ENCODE results near the gene CLIC4. TPM values are rescaled to one million over a fixed set of nuclear protein-coding genes. Genes with fewer than 3 reads are reported as not detected.

CLIC4 gene
- total and polyA plus RNA-seq, 2 of the 8 experiments (the other 6 are each of a cell fraction or from before 2014, with no cell fraction given): 77.5 to 293 TPM

DNA sequence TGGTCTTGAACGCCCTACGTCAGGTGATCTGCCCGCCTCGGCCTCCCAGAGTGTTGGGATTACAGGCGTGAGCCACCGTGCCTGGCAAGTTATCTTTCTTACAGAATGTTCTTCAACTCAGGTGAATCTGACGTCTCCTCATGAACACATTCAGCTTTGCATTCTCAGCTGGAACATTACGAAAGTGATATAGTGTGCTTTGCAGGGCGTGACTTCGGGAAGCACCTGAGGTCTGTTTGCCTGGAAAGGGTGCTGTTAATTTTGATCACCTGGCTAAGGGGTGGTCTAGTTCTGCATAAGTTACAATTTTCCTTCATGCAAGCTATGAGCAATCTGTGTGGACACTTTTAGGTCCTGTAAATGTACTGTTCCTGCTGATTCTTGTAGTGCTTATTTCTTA lies 16.3 kb upstream of the CLIC4 start:
- 0 out of 2 replicates have a peak overlapping the region, but pooled peaks have one; percentile 21 for H2BK12ac ChIP-seq (ENCODE audit: low read depth, low read length)
- no peaks in the 10 kb centered on the region for H3K36me3 ChIP-seq (ENCODE audit: control insufficient read depth in 2 of 4, insufficient read depth in 4 of 4, low read length in 3 of 4)
- H3K27ac ChIP-seq (ENCODE audit: low read depth, low read length): no peak overlapping the region
- no peaks in the 10 kb centered on the region for H3K79me2 ChIP-seq (ENCODE audit: control insufficient read depth in 1 of 2, insufficient read depth in 2 of 2, low read length in 2 of 2)
- H3K79me1 ChIP-seq (ENCODE audit: low read depth, low read length): no peaks in the 10 kb centered on the region
- no peak overlapping the region for H3K56ac ChIP-seq (replicated peaks; ENCODE audit: insufficient read length, low read depth, low read length)
- H4K91ac ChIP-seq (replicated peaks; ENCODE audit: insufficient read length, low read length): no peak overlapping the region
- H3K4me1 ChIP-seq (replicated peaks in 1 of 4; ENCODE audit: control insufficient read depth in 3 of 4, insufficient read depth in 4 of 4, low read length in 3 of 4): peaks cover 0 to 29% (median 15%) of the 10 kb centered on the region in 4 experiments; a peak in 6 of 7 replicates
- WGBS, 2 experiments (ENCODE audit: extremely low coverage in 1 of 2, insufficient coverage in 1 of 2, insufficient read length in 1 of 2, insufficient replicate concordance in 2 of 2, low coverage in 1 of 2, low lambda C conversion rate in 2 of 2, missing lambda C conversion rate in 1 of 2): 95% methylated on average over 10 of the region's 10 CpGs; no CpG with 5 or more reads in 1 of the 2 experiments
- no peak overlapping the region for H2BK20ac ChIP-seq (ENCODE audit: low read length)
- no peaks in the 10 kb centered on the region for H3K23me2 ChIP-seq (ENCODE audit: low read depth, low read length)
- no peak overlapping the region for H3K9ac ChIP-seq (replicated peaks in 1 of 4; ENCODE audit: extremely low read depth in 1 of 4, low read depth in 3 of 4, low read length in 3 of 4)
- H2BK15ac ChIP-seq (ENCODE audit: low read length): no peak overlapping the region
- H3K27me3 ChIP-seq (replicated peaks in 1 of 4; ENCODE audit: control insufficient read depth in 3 of 4, extremely low read depth in 1 of 4, insufficient read depth in 3 of 4, low read length in 3 of 4): no peaks in the 10 kb centered on the region
- no peak overlapping the region for H2AK5ac ChIP-seq (ENCODE audit: low read depth, low read length)
- ChIA-PET CTCF (ENCODE audit: partially characterized antibody) (no interaction called here), POLR2A (ENCODE audit: partially characterized antibody) (no interaction called here)
- H3K9me3 ChIP-seq (ENCODE audit: insufficient read depth in 2 of 2, low read depth in 1 of 2, low read length in 1 of 2): no peaks in the 10 kb centered on the region; a peak in 1 of 4 replicates
- no peak overlapping the region for H3K4me2 ChIP-seq (ENCODE audit: insufficient read depth in 1 of 2, low read depth in 2 of 2, low read length in 2 of 2)
- 0 out of 2 replicates have a peak overlapping the region, but pooled peaks have one; percentile 58 for H2AFZ ChIP-seq (ENCODE audit: low read length)
- DNase-seq (ENCODE audit: low read depth in 1 of 2, low spot score in 2 of 2) (no peak), FAIRE-seq (no peak)
- H3K23ac ChIP-seq (ENCODE audit: insufficient read length): no peak overlapping the region
- no peak overlapping the region for H4K5ac ChIP-seq (ENCODE audit: insufficient read length, low read depth, low read length)
- H3K18ac ChIP-seq (ENCODE audit: extremely low read depth, low read length): no peak overlapping the region
- H4K20me1 ChIP-seq (replicated peaks in 1 of 2; ENCODE audit: control insufficient read depth in 1 of 2, insufficient read depth in 2 of 2, low read length in 2 of 2): no peaks in the 10 kb centered on the region
- H3K14ac ChIP-seq (ENCODE audit: insufficient read length): no peak overlapping the region
- no peak overlapping the region for H2BK120ac ChIP-seq (replicated peaks; ENCODE audit: low read depth, low read length)
- no peak overlapping the region for H3K4ac ChIP-seq (replicated peaks; ENCODE audit: insufficient read length, low read depth, low read length)
- no peak overlapping the region for H3K4me3 ChIP-seq (ENCODE audit: extremely low read depth in 1 of 4, insufficient read depth in 2 of 4, low read depth in 3 of 4, low read length in 4 of 4)
- peak overlapping the region; percentile 6; the same call in 1 of the 2 replicates for H2BK5ac ChIP-seq (ENCODE audit: low read depth, low read length)
- H4K8ac ChIP-seq (ENCODE audit: extremely low read depth, insufficient read depth, low read length): no peak overlapping the region
- no peak for TF ChIP-seq BACH1 (IDR thresholded peaks at IDR 0.05; ENCODE audit: low read length)
- no peak for TF ChIP-seq ASH2L (IDR thresholded peaks at IDR 0.05; ENCODE audit: low read length)
- no peak for TF ChIP-seq GABPA (IDR thresholded peaks at IDR 0.05; ENCODE audit: borderline replicate concordance, insufficient read depth, low read length)
- no peak for TF ChIP-seq CEBPB (IDR thresholded peaks at IDR 0.05; ENCODE audit: low read depth, low read length)
- no peak for TF ChIP-seq RNF2 (IDR thresholded peaks at IDR 0.05; ENCODE audit: borderline replicate concordance, low read depth, low read length, missing control alignments, poor library complexity, severe bottlenecking)
- TF ChIP-seq SIN3A (conservative IDR thresholded peaks at IDR 0.05 in 1 of 2, IDR thresholded peaks at IDR 0.05 in 1 of 2; ENCODE audit: low read depth in 1 of 2, low read length in 2 of 2): no peak
- TF ChIP-seq KDM1A (IDR thresholded peaks at IDR 0.05; ENCODE audit: borderline replicate concordance, low read length): no peak
- no peak for TF ChIP-seq HDAC6 (IDR thresholded peaks at IDR 0.05; ENCODE audit: low read depth, low read length)
- TF ChIP-seq JUND (IDR thresholded peaks at IDR 0.05; ENCODE audit: low read length): no peak
- TF ChIP-seq CHD1 (IDR thresholded peaks at IDR 0.05; ENCODE audit: low read depth, low read length): no peak
- TF ChIP-seq, protein P1, sequence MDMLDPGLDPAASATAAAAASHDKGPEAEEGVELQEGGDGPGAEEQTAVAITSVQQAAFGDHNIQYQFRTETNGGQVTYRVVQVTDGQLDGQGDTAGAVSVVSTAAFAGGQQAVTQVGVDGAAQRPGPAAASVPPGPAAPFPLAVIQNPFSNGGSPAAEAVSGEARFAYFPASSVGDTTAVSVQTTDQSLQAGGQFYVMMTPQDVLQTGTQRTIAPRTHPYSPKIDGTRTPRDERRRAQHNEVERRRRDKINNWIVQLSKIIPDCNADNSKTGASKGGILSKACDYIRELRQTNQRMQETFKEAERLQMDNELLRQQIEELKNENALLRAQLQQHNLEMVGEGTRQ (IDR thresholded peaks at IDR 0.05; ENCODE audit: low read length): no peak
- no peak for TF ChIP-seq CHD2 (IDR thresholded peaks at IDR 0.05; ENCODE audit: low read length)
- TF ChIP-seq POLR2AphosphoS5 (IDR thresholded peaks at IDR 0.05; ENCODE audit: low read depth, low read length): no peak
- no peak for TF ChIP-seq MAFK (IDR thresholded peaks at IDR 0.05; ENCODE audit: low read depth, low read length)
